ENCODE measurements around the gene TRIM54. TPM values are rescaled to one million over a fixed set of nuclear protein-coding genes. Genes with fewer than 3 reads are reported as not detected.
"Not testable (repeated sequence)": the region's sequence is repeated elsewhere in the genome, so short reads cannot be mapped to it uniquely, and the experiment has no call there.

The TRIM54 gene
- polyA plus RNA-seq, 1 donor from 2014 or later: not detected

DNA sequence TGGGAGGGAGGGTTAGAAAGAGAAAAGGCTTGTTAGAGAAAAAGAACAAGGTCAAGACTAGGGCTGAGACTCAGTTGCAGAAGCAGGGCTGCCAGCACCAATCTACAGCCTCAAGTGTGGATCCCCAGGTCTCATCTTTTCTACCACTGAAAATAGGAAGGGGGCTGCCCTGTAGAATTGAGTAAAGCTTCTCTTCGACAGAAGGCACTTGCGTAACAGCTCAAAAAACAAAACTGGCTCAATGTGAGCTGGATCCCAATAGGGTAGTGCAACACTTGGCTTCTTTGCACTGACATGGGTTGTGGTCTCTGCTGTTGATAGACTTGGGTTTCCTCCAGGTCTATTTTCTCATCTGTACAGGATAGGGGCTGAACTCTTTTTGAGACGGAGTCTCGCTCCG is 42.5 kb downstream of the TRIM54 start:
- Mint-ChIP-seq H3K4me3 (peak overlapping the region in 3 of 4 donors; percentile 21 to 99 (median 32)), H3K4me1 (peaks cover 12 to 15% (median 15%) of the 10 kb centered on the region in 3 donors), H3K27me3 (no peaks in the 10 kb centered on the region), H3K27ac (peak overlapping the region; percentile 65 to 99 (median 89)), H3K9me3 (no peaks in the 10 kb centered on the region), H3K36me3 (peaks cover 4% of the 10 kb centered on the region)

GRCh38 chr2:27335311-27335710 is 53.1 kb downstream of the TRIM54 start:
- H3K4me3 Mint-ChIP-seq: no peak overlapping the region
- H3K9me3 Mint-ChIP-seq: no peaks in the 10 kb centered on the region
- peaks cover 12% of the 10 kb centered on the region for H3K36me3 Mint-ChIP-seq
- no peaks in the 10 kb centered on the region for H3K27me3 Mint-ChIP-seq
- no peaks in the 10 kb centered on the region for H3K4me1 Mint-ChIP-seq
- no peak overlapping the region for H3K27ac Mint-ChIP-seq

- Mint-ChIP-seq H3K4me3 (no peak overlapping the region), H3K9me3 (no peaks in the 10 kb centered on the region), H3K27me3 (no peaks in the 10 kb centered on the region), H3K27ac (no peak overlapping the region), H3K4me1 (no peaks in the 10 kb centered on the region), H3K36me3 (peaks cover 14% of the 10 kb centered on the region)
Observed at GRCh38 chr2:27336173-27336572, 53.9 kb downstream of the TRIM54 start.

DNA sequence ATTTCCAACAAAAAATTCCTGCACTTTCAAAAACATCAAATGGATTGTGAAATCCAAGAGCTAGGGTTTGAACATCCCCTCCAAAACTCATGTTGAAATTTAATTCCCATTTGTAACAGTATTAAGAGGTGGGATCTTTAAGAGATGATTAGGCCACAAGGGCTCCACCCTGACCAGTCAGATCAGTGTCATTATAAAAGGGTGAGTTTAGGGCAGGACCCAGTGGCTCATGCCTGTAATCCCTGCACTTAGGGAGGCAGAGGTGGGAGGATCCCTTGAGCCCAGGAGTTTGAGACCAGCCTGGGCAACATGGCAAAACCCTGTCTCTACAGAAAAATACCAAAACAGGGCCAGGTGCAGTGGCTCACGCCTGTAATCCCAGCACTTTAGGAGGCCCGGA is 65.4 kb downstream of the TRIM54 start:
- Mint-ChIP-seq H3K4me3 (no peak overlapping the region), H3K27ac (peak overlapping the region in 1 of 3 donors; percentile 57)

GRCh38 chr2:27350106-27350693 is 68.0 kb downstream of the TRIM54 start:
- no peak overlapping the region for H3K4me3 Mint-ChIP-seq
- H3K27ac Mint-ChIP-seq: peak overlapping the region in 1 of 3 donors; percentile 39
- H3K9me3 Mint-ChIP-seq: no peaks in the 10 kb centered on the region
- H3K36me3 Mint-ChIP-seq: peaks cover 3% of the 10 kb centered on the region
- H3K4me1 Mint-ChIP-seq: peaks cover 31 to 36% (median 33%) of the 10 kb centered on the region in 3 donors
- no peaks in the 10 kb centered on the region for H3K27me3 Mint-ChIP-seq

More for the DNA sequence above, 65.4 kb downstream of the TRIM54 start:
- Mint-ChIP-seq H3K27me3 (no peaks in the 10 kb centered on the region), H3K9me3 (no peaks in the 10 kb centered on the region), H3K36me3 (peaks cover 3% of the 10 kb centered on the region), H3K4me1 (peaks cover 18 to 30% (median 26%) of the 10 kb centered on the region in 3 donors)

DNA sequence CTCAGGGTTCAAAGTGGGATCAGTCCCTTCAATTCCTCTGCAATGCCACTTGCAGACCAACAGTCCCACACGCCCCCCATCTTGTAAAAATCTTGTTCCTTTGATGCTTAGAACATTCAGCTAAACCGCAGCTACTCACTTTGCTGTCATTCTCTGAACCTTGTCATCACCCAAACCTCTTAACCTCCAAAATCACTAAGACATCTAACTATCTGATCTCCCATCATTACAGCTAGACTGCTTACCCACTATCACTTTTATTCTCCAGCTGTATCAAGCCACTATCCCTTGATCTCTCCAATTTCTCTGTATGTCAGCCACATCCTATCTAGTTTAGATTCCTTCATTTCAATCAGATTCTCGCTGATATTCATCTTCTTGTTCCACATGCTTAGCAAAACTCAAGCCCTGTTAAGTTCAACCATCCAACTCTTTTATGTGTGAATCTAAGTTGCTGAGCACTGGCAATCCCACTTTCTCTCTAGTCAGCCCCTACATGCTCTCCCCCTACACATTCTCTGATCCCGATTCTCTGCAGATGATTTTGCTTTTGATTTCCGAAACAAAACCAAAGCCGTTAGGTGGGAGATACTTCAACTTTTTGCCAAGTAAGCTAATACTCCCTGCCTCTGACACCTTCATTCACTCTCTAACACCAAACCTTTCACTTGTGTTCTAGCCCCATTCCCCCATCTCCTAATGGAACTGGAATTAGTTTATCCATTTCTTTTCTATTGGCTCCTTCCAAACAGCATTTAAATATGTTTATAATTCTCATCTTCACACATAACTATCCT is 69.8 kb downstream of the TRIM54 start:
- Mint-ChIP-seq H3K4me3 (peak overlapping the region in 2 of 4 donors; percentile 5 to 34), H3K27ac (no peak overlapping the region), H3K36me3 (peaks cover 3% of the 10 kb centered on the region), H3K27me3 (no peaks in the 10 kb centered on the region), H3K9me3 (no peaks in the 10 kb centered on the region), H3K4me1 (peaks cover 37 to 47% (median 43%) of the 10 kb centered on the region in 3 donors)

- not testable (repeated sequence) for H3K4me3 Mint-ChIP-seq, H3K27ac Mint-ChIP-seq, H3K27me3 Mint-ChIP-seq, H3K9me3 Mint-ChIP-seq, H3K36me3 Mint-ChIP-seq
- peaks cover 43 to 50% (median 50%) of the 10 kb centered on the region in 3 donors for H3K4me1 Mint-ChIP-seq
Observed at GRCh38 chr2:27353386-27353761, 71.1 kb downstream of the TRIM54 start.

DNA sequence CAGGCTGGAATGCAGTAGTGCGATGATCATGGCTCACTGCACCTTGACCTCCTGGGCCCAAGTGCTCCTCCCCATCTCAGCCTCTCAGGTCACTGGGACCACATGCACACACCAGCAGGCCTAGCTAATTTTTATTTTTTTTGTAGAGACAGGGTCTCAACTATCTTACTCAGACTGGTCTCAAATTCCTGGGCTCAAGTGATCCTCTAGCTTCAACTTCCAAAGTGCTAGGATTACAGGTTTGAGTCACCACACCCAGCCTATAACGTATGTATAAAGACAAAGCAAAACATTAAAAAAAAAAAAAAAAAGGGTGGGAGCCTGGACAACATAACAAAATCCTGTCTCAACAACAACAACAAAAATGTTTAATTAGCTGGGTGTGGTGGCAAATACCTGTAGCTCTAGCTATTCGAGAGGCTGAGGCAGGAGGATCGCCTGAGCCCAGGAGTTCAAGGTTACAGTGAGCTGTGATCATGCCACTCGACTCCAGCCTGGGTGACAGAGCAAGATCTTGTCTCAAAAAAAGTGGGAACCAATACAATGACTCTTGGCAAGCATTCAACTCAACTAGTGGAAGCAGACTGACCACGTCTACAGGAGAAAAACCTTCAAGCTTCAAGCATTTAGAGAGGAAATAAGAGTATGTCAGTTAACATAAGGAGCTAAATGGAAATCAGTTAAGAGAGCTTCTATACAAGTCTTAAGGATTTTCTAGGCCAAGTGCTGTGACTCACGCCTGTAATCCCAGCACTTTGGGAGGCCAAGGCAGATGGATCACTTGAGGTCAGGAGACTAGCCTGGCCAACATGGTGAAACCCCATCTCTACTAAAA is 71.8 kb downstream of the TRIM54 start:
- peak overlapping the region in 2 of 4 donors; percentile 10 to 60 for H3K4me3 Mint-ChIP-seq
- peaks cover 46 to 51% (median 50%) of the 10 kb centered on the region in 3 donors for H3K4me1 Mint-ChIP-seq
- H3K27me3 Mint-ChIP-seq: no peaks in the 10 kb centered on the region
- H3K27ac Mint-ChIP-seq: peak overlapping the region in 1 of 3 donors; percentile 65
- peaks cover 3% of the 10 kb centered on the region for H3K36me3 Mint-ChIP-seq
- H3K9me3 Mint-ChIP-seq: no peaks in the 10 kb centered on the region

DNA sequence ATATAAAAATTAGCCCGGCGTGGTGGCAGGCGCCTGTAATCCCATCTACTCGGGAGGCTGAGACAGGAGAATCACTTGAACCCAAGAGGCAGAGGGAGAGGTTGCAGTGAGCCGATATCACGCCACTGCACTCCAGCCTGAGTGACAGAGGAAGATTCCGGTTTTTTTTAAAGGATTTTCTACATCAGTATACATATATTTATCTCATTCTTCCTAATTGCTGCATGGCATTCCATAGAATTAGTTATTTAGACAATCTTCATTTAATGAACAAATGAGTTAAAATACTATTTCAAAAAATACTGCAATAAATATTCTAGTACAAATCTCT is 72.3 kb downstream of the TRIM54 start:
- H3K4me1 Mint-ChIP-seq: peaks cover 44 to 51% (median 50%) of the 10 kb centered on the region in 3 donors
- H3K9me3 Mint-ChIP-seq: no peaks in the 10 kb centered on the region
- peaks cover 3% of the 10 kb centered on the region for H3K36me3 Mint-ChIP-seq
- no peaks in the 10 kb centered on the region for H3K27me3 Mint-ChIP-seq
- H3K27ac Mint-ChIP-seq: peak overlapping the region in 1 of 3 donors; percentile 65
- peak overlapping the region in 3 of 4 donors; percentile 10 to 98 (median 60) for H3K4me3 Mint-ChIP-seq

DNA sequence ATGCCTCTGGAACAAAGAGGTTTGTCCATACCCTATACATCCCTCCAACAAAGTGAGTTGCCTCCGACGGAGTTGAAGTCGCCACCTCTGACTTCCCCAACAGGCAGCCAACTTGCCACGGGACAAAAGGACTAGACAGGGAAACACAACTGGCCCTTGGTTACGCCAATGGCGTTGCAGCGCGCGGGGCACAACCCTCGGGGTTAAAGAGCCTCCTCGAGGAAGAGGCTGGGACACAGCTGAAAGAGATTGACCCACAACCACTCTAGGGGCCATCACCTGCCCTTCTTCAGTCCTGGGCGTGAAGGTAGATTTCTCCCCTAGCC is 73.8 kb downstream of the TRIM54 start:
- Mint-ChIP-seq H3K27ac (peak overlapping the region; percentile 95 to 99 (median 98)), H3K4me1 (peaks cover 37 to 46% (median 44%) of the 10 kb centered on the region in 3 donors)

DNA sequence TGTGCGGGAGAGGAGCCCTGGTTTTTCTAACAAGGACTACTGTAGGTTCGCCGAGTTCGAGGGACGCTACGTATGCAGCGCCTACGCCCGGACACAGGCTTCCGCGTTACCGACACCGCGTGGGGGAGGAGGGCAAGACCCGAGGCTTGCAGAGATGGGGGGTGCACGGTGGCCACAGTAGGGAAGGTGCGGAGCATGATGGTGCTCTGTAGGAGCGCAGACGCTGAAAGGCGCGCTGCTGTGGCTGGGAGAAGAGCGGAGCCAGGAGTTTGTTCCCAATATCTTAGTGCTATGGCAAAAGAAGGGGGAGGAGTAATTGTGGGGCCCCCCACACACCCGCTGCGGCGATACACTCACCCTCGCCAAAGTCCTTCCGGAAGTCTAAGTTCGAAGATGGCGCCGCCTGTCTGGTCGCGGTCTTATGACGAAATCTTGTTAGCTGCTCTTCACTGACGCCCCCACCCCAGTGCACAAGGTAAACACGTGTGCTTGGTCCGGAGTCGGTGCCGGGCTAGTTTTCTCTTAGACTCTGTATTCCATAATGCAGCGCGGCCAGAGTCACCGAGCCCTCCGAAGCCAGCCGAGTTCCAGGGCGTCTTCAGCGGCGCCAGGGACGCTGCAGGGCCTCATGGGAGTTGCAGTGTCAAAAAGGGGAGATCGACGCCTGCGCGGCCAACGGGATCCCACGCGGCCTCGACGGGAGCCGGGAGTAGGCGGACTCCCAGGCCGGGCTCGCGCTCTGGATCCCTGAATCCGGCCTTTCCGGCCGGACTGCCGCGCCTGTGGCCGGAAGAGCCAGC is 74.4 kb downstream of the TRIM54 start, which contains the start of gene GTF3C2:
GTF3C2 (minus strand) TSS at position 383 of the 800 bp plus-strand sequence. CDS start 13,210 bp downstream, outside the sequence.
- H3K4me3 Mint-ChIP-seq: peak within 1 kb of the TSS; percentile 95 to 99 (median 98)
- H3K9me3 Mint-ChIP-seq: no peaks in the 10 kb centered on the region
- H3K27me3 Mint-ChIP-seq: no peaks in the 10 kb centered on the region
- peaks cover 34 to 44% (median 41%) of the 10 kb centered on the region in 3 donors for H3K4me1 Mint-ChIP-seq
- peak within 1 kb of the TSS; percentile 95 to 99 (median 98) for H3K27ac Mint-ChIP-seq
- no peaks in the 10 kb centered on the region for H3K36me3 Mint-ChIP-seq

More for the DNA sequence above, 73.8 kb downstream of the TRIM54 start:
- H3K9me3 Mint-ChIP-seq: no peaks in the 10 kb centered on the region
- peak overlapping the region; percentile 95 to 99 (median 98) for H3K4me3 Mint-ChIP-seq
- no peaks in the 10 kb centered on the region for H3K27me3 Mint-ChIP-seq
- no peaks in the 10 kb centered on the region for H3K36me3 Mint-ChIP-seq
